Measurements from ENCODE around the gene SLC2A11.
"Not testable (repeated sequence)": the region's sequence is repeated elsewhere in the genome, so short reads cannot be mapped to it uniquely, and the experiment has no call there.

Gene SLC2A11

DNA sequence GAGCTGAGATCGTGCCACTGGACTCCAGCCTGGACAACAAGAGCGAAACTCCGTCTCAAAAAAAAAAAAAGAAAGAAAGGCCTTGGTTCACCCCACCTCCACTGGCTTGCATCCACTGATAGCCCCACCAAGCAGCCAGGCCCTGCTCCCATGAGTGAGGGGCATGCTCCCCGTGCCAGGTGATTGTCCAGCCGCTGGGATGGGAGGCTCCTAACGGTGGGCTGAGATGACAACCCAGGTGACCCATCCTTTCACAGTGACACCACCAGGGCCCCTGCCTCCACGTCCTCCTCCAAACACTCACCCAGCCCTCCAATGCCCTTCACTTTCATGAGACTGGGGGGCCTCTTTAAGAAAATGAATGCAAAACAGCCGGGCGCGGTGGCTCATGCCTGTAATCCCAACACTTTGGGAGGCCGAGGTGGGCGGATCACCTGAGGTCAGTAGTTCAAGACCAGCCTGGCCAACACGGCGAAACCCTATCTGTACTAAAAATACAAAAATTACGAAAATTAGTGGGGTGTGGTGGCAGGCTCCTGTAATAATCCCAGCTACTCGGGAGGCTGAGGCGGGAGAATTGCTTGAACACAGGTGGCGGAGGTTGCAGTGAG lies 10.3 kb upstream of the SLC2A11 start:
- no peak for DNase-seq (ENCODE audit: low spot score)

DNA sequence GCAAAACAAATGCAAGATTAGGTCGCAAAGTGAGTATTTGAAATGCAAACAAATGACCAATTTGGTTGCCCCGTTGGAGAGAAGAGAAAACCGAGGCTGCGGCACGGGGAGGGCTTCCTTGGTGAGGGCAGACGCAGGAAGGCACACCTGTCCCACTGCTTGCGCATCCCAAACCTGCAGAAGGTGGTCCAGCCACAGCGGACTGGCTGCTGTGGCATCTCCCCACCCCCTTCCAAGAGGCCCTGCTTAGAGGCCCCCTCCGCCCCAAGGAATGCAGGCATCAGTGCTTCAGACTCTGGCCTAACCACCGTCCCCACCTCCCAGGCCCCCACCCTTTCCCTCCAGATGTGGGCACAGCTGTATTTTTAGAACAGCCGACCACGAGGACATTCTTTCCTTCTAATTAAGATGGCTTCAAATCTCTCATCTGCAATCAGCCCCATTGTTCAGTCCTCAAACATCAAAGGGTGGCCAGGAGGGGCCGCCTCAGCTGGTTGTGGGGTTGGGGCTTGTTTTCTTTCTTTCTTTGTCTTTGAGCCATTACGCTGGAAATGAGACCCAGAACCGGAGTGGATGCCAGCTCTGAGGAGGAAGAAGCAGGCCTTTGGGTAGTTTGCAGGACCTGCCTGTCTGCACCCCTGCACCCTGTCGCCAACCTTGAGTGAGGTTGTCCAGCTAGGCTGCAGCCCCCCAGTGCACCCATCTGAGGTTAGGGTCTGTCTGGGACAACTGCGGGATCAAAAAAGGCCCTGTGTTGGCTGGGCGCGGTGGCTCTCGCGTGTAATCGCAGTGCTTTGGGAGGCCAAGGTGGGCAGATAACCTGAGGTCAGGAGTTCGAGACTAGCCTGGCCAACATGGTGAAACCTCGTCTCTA lies 9.4 kb upstream of the SLC2A11 start:
- DNase-seq (ENCODE audit: low spot score), result peak; percentile 9

DNA sequence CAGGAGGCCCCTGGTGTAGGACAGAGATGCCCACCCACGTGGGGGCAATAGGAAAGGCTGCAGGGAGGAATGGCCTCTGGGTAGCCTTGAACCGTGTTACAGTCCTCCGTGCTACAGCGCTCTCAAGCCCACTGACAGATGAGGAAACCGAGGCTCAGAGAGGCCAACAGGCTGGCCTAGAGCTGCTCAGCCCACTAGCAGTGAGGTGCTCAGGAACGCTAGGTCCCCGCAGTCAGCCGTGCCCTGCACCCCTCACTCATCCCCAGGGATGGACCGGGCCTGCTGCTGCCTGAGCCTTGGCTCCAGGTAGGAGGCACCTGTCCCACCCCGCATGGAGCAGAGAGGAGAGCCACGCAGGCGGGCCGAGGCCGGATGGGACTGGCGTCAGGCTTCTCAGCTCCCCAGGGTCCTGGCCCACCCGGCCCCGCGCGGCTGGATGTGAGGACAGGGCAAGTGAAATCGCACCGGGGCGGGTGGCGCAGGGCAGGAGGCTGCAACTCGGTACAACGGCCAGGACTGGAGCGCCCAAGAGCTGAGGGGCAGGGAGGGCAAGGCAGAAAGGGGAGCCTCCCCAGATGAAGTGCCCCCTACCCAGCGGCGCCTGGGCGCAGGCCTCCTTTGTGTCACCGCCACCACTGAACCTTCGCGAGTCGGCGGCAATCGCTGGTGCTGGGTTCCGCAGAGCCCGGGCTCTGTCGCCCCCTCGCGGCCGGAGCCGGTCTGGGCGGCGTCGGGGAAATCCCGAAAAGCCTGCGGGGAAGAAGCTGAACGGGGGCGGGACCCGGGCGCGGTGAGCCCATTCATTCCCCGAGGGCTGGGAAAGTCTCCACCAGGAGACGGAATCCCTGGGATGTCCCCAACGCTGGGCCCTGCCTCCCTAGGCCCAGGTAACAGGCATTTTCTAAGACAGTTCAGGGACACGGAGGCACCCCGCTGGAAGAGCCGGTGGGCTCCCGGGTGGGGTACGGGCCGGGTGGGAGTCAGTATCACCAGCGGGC lies 8.4 kb upstream of the SLC2A11 start:
- DNase-seq (ENCODE audit: low spot score), result peak; percentile 92

DNA sequence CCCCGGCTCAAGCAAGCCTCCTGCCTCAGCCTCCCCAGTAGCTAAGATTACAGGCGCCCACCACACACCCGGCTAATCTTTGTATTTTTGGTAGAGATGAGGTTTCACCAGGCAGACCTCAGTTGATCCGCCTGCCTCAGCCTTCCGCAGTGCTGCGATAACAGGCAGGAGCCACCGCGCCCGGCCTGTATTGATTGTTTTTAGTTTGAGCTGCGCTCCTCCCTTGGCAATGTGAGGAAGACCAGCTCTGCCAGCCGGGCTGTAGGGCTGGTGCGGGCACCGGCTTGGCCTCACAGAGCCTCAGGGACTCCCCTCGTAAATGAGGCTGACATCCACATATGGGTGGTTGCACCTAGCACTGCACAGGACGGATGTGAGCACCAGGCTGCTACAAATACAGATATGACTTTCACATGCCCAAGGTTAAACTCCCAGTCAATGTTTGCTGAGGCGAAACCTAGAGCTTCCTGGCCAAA lies 7.5 kb upstream of the SLC2A11 start:
- peak; percentile 3 for DNase-seq (ENCODE audit: low spot score)

DNA sequence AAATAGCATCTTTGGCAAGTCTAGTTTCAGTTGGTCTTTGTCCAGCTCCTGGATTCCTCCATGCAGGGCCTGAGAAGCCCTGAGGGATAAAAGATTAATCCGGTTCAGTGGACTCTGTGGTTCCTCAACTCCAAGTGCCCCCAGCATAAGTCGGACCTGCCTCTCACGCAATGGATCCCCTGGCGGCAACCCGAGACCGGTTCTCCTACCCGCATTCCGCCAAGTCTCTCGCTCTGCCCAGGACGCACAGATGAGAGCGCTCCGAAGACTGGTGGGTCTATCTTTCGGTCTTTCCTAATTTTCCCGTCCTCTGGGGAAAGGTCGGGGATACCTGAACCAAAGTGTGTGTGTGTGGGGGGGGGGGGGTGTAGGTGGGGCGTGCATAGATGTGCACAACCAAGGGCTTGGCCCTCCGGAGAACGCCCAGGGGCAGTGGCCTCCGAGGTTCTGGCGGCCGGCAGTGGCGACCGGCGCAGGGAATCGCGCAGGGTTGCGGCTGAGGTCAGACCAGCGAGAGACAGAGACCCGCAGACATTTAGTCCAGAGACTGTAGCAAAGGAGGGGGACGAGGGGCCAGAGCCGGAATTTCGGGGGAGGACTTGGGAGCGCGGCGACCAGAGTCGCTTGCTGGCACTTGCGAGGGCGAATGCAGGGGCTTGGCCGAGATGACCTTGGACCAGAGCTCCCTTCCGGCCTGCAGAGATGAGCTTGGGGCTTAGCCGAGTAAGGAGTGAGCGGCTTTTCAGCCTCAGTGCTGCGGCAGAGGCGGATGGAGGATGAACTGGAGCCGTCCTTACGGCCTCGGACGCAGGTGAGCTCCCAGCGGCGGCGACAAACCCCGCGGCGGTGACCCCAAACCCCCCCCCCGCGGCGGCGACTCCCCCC lies 712 bp upstream of the SLC2A11 start:
- no peak for DNase-seq (ENCODE audit: low spot score)

DNA sequence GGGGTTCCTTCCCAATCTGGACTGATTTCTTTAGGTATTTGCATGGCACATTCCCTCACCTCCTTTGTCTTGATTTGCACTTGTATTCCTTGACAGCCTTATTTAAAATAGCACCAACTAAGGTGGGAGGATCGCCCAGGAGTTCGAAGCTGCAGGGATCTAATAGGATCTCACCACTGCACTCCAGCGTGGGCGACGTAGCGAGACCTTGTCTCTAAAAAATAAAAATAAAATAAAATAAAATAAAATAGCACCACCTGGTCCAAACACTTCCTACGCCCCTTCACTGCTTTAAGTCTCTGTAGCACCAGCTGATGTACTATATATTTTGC lies 775 bp downstream of the SLC2A11 start:
- no peak for DNase-seq (ENCODE audit: low spot score)

DNA sequence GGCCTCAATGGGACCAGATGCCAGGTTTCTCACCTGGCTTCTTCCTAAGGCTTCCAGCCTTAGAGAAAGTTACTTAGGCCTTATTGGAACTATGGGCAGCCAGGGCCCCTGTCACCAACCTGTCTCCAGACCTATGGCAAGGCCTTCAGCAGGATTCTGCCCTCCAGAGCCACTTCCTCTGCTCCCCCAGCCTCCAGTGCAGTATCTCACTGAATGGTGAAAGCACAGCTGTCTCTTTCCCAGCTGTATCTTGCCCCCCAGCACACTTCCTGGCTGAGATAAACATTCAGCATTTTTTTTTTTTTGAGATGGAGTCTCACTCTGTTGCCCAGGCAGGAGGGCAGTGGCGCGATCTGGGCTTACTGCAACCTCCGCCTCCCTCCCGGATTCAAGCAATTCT lies 1.5 kb downstream of the SLC2A11 start:
- DNase-seq (ENCODE audit: low spot score), result no peak

DNA sequence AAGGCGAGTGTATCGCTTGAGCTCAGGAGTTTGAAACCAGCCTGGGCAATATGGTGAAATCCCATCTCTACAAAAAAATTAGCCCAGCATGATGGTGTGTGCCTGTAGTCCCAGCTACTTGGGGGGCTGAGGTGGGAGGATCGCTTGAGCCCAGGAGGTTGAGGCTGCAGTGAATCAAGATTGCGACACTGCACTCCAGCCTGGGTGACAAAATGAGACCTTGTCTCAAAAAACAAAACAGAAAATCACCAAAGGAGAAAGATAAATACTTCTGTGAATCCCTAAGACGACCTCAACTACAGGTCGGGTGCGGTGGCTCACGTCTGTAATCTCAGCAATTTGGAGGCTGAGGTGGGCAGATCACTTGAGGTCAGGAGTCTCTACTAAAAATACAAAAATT lies 2.5 kb downstream of the SLC2A11 start:
- not testable (repeated sequence) for DNase-seq (ENCODE audit: low spot score)

DNA sequence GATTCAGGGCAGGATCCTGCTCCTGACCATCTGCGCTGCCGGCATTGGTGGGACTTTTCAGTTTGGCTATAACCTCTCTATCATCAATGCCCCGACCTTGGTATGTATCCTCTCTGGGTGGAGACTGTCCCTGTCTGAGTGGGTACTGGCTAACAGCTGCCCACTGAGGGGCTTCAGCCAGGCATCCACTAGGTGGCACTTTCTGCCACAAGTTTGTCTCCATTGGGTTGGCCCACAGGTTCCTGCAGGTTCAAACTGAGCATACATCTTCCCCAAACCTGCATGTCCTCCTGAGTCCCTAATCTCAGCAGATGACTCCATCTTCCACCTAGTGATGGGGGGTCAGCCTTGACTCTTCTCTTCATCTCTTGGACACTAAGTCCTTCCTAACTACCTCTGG lies 4.4 kb downstream of the SLC2A11 start:
- DNase-seq (ENCODE audit: low spot score), result peak; percentile 82

DNA sequence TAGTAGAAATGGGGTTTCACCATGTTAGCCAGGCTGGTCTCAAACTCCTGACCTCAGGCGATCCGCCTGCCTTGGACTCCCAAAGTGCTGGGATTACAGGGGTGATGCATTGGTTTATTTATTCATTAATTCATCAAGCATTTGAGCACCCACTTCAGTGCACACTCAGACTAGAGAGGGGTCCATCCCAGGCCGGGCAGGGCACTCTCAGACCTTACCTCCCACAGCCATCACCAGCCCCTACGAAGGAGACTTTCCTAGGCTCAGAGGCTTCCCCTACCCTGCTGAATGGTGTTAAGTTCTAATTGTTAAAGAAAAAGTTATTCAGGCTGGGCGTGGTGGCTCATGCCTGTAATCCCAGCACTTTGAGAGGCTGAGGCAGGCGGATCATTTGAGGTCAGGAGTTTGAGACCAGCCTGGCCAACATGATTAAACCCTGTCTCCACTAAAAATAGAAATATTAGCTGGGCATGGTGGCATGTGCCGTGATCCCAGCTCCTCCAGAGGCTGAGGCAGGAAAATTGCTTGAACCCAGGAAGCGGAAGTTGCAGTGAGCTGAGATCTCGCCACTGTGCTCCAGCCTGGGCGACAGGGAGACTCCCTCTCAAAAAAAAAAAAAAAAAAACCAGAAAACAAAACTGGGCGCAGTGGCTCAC lies 7.0 kb downstream of the SLC2A11 start:
- not testable (repeated sequence) for DNase-seq (ENCODE audit: low spot score)

DNA sequence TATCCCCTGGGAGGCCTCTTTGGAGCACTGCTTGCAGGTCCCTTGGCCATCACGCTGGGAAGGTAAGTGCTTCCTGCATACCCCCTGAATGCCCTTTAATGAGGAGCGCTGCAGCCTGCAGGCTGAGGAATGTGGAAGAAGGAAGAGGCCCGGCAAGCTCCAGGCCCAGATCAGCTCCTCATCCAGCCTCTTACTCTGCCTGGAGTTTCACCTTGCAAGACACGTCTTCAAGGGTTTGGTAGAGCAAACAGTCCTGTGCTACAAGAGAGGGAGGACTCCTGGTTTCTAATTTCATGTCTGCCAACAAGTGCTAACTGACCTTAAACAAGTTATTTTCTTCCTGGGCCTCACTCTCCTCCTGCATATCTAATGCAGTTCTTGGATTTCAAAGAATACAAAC lies 10.9 kb downstream of the SLC2A11 start:
- DNase-seq (ENCODE audit: low spot score), result no peak

DNA sequence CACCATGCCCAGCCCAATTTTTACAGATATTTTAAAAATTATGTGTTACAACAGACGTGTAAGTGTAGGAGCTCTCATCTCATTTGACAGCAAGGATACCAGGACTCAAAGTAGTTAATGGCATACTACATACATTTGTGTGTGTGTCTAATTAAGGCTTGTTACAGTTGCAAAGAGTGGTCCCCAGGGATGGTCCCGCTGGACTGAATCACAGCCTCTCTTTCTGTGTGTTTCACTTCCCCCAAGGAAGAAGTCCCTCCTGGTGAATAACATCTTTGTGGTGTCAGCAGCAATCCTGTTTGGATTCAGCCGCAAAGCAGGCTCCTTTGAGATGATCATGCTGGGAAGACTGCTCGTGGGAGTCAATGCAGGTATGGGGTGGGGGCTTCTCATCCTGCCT lies 17.2 kb downstream of the SLC2A11 start:
- DNase-seq (ENCODE audit: low spot score), result peak; percentile 10

DNA sequence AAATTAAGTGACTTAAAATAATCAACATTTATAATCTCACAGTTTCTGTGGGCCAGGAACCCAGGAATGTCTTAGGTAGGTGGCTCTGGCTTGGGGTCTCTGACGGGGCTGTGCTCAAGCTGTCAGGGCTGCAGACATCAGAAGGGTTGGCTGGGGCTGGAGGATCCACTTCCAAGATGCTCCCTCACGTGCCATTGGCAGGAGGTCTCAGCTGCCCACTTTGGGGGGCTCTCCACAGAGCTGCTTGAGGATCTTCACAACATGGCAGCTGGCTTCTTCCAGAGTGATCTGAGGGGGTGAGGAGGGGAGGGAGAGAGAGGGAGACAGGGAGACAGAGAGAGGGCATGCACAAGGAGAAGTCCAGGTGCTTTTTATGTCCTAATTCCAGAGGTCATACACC lies 18.1 kb downstream of the SLC2A11 start:
- DNase-seq (ENCODE audit: low spot score), result no peak

DNA sequence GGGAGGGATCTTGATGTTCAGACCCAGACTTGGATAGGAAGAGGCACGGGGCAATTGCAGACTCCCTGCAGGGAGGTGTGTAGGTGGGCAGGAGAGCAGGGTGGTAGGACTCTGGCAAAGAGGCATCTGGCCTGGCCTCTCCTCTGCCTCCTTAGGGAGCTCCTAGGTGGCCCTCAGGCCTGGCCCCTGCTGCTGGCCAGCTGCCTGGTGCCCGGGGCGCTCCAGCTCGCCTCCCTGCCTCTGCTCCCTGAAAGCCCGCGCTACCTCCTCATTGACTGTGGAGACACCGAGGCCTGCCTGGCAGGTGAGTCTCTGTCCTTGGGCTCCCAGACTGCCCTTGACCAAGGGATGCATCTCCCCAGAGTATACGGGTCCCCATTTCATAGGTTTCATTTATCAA lies 19.9 kb downstream of the SLC2A11 start:
- DNase-seq (ENCODE audit: low spot score), result no peak

DNA sequence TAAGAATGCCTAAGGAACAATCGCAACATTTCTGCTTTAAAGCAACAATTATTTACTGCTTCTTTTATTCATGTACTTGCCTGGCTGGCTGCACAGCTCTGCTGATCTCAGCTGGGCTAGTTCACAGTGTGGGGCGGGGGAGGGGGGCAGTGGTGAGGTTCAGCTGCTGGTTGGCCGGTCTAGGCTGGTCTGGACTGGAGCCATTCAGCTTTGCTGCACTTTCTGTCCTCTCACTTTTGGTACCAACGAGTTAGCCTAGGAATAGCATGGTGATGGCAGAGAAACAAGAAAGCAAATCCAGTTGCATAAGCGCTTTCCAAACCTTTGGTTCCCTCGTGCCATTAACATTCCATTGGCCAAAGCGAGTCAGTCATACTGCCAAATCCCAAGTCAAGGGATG lies 20.5 kb downstream of the SLC2A11 start:
- no peak for DNase-seq (ENCODE audit: low spot score)

DNA sequence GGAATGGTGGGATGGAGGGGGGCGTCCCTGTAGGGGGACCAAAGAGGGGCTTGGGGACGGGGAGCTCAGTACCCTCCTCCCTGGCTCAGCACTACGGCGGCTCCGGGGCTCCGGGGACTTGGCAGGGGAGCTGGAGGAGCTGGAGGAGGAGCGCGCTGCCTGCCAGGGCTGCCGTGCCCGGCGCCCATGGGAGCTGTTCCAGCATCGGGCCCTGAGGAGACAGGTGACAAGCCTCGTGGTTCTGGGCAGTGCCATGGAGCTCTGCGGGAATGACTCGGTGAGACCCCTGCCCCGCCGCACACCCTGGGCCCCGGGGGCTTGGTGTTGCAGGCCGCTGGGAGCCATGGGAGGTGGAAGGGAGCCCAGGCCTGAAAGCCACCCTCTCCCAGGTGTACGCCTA lies 24.7 kb downstream of the SLC2A11 start:
- DNase-seq (ENCODE audit: low spot score), result no peak

DNA sequence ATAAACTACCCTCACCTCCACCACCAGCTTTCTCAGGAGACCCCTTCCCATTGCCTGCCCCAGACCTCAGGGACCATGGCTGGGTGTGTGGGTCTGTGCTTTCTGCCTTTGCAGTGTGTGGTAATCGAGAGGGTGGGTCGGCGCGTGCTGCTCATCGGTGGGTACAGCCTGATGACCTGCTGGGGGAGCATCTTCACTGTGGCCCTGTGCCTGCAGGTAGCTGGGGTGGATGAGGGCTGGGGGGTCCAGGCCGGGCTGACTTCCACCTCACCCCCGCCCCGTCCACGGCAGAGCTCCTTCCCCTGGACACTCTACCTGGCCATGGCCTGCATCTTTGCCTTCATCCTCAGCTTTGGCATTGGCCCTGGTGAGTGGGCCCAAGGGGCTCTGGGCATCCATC lies 26.0 kb downstream of the SLC2A11 start:
- no peak for DNase-seq (ENCODE audit: low spot score)

DNA sequence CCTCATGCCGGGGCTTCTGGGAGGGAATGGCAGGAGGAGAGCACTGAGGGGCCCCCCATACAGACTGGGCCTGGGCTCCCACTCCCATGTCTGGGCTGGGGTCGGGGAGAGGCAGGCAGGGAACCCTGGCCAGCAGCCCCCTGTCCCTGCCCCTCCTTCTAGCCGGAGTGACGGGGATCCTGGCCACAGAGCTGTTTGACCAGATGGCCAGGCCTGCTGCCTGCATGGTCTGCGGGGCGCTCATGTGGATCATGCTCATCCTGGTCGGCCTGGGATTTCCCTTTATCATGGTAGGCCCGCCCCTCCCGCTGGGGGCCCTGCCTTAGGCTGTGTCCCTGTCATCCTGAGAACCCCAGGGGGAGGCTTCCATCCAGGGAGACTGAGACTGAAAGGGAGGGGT lies 26.5 kb downstream of the SLC2A11 start:
- DNase-seq (ENCODE audit: low spot score), result no peak

DNA sequence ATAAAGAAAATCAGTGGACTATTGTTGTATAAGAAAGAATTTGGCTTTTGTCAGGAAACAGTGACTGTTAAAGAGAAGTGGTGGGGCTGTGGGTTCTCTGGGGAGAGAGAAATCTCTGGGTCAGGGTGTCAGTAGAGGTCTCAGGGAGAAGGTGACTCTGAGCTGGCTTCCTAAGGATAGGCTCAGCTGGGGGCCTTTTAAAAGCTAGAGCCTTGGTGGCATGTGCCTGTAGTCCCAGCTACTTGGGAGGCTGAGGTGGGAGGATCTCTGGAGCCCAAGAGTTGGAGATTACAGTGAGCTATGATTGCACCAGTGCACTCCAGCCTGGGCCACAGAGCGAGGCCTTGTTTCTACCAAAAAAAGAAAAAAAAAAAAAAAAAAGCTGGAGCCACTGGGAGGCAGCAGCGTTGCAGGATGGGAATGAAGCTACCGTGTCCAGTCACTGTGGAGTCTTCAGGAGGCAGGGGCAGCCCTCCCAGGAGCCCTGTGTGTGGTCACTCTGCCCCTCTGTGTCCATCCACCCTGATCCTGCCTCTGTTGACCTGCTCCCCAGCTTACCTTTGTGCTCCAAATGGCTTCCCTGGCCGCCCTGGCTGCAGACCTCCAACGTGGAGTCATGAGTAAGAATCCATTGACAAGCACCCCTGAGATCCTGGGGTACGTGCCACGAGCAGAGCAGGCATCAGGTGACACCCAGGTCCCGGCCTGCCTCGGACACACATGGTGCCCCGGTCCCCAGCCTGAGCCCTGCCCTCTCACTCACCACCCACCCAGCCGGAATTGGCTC lies 31.1 kb downstream of the SLC2A11 start:
- no peak for DNase-seq (ENCODE audit: low spot score)

DNA sequence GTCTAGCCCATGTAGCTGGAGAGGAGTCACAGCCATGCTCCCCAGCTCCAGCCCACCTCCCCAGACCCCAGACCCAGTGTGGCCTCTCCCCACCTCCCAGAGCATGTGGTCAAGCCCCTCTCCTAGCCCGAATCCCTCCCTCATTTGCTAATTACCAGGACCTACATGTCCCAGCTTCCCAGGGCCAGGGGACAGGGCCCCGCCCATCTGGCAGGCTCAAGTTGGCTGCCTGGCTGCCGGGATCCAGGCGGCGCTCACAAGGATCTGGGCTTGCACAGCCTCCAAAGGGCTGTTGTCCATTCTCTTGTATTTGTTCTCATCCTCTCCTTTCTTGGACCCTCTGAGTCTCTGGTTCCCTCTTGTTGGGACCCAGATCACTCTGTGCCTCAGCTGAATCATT lies 31.9 kb downstream of the SLC2A11 start:
- no peak for DNase-seq (ENCODE audit: low spot score)
